Activated CD4-positive, alpha-beta T cell treated with anti-CD3 and anti-CD28 coated beads for 24 hours (primary cell): ENCODE results near the gene CSNK2A1.
"Not testable (repeated sequence)": the region's sequence is repeated elsewhere in the genome, so short reads cannot be mapped to it uniquely, and the experiment has no call there.

Experiments used
- DNase-seq, 2 donors: peaks; one replicate each; pipeline ENCODE4 v3.0.0-alpha.2; 2020; ENCODE audit warnings: low read depth in 2 of 2

The CSNK2A1 gene

DNA sequence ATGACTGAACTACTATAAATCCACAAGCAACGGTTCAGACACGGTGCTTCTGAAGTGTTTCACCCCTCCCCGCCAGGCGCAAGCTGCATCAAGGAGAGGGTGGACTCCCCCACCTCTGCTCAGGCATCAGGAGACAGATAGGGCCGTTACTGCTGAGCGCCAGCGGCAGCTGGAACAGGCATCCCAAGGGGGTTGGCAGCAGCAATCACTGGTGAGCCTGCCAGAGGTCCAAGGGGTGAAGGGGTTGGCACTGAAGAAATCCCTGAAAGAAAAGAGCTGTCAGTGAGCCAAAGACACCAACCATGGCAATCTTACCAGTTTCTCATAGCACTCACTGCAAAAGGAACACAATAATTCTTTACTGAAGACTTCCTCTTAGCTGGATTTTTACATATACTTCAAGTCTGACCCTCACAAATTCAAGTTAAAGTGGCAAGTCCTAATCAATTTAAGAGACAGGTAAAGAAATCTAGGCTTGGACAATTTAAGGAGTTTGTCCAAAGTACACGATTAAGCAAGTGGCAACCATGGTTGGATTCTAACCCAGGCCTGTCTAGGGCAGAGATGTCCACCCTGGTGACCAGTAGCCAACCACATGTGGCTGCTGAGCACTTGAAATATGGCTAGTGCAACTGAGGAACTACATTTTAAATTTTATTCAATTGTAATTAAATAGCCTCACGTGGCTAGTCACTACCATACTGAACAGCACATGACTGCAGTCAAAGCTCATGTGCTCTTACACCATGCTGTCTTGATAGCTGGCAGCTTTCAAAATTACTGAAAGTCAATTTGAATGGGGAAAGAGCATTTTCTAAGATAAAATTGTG, 59.6 kb downstream of the CSNK2A1 start:
- no peak for DNase-seq

DNA sequence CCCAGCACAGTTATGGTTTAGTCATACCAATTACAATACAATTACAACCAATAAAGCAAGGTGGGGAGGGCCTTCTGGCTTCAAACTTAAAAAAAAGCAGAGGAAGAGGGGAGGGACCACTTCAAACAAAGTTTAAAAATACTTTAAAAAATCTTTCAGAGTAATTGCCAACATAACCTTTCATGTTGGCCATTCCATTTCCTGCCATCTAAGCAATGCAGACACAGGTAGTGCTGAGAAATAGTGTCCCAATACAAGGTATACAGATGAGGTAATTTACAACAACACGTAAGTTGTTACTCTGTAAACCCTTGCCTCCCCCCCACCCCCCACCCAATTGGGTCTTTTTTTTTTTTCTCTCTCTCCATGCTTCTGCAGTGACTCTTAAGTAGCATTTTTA, 62.4 kb downstream of the CSNK2A1 start:
- no peak for DNase-seq

DNA sequence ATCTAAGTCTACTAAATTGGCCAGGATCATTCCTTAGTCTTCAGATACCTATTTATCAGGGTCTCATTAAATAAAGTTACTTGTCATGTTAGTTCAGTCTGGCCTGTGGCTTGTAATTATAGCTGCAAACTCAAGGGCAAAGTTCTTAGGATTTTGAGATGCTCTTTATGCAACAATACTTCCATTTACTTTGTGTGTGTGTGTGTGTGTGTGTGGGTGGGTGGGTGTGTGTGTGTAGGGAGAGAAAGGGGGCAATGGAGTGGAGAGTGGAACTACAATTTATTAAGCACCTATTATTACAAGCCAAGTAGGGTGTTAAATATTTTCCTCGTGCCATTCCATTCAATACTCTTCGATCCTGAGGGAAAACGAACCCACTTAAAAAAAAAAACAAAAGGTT, 63.5 kb downstream of the CSNK2A1 start:
- no peak for DNase-seq

DNA sequence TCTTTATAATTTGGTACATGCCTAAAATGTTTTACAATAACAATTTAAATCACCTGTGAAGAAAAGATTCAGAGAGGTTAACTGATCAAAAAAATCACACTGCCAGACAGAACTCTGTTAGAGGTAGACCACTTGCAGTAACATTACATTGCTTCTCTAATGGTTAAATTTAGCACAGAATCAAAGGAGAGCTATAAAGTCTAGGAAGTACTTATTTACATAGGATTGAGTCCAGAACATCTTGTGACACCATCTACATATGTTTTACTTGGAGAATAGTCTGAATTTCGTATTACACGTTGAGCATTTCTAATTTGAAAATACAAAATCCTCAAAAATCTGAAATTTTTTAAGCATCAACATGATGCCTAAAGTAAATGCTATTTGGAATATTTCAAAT, 64.1 kb downstream of the CSNK2A1 start:
- no peak for DNase-seq

DNA sequence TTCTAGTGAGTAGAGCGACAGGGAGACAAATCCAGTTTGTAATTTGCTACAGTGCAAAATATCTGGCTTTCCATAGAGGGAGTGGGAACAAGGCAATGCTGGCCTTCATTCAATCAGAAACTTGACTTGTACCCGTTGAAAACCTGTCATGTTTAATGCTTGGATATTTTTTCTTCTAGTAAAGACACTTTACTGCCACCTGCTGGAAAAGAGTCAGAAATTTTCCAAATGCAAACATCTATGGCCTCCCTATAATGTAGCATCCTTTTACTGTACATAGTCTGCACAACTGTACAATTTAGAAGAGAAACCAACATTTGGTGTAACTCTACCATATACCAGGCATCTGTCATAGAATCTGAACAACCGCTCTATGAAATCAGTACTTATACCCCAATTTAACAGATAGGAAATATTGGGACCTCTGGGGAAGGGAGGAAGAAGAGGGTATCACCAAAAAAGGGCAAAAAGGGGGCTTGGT, 64.6 kb downstream of the CSNK2A1 start:
- DNase-seq = peak in 1 of 2 donors; percentile 23

DNA sequence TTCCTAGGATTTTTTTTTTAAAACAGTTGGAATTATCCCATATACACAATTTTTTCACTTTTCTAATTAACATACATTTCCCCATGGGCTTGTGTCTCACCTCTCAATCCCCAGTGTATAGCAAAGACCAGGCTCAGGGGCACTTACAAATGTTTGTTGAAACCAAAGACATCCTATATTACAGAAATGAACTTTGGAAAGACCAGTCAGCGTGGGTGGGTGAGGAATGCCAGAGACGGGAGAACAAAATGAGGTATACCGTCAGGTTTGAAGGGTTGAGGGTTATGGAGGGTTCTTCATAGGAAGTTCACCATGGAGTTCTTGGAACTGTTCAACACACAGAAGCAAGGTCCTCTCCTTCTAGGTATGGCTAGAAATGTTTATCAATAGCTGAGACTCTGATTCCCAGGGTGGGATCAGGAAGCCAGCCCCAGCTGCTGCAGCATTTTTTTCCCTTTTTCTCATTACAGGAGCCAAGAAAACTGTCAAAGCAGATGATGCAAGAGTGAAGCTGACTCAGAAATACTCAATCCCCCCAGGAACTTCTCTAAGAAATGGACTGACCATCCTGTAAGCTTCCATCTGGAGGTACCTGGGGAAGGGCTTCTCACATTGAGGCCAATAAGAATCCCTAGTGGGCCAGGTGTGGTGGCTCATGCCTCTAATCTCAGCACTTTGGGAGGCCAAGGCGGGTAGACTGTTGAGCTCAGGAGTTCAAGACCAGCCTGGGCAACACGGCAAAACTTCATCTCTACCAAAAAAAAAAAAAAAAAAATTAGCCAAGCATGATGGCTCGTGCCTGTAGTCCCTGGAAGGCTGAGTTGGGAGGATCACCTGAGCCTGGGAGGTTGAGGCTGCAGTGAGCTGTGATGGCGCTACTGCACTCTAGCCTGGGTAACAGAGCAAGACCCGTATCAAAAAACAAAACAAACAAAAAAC, 65.3 kb downstream of the CSNK2A1 start:
- DNase-seq = no peak

DNA sequence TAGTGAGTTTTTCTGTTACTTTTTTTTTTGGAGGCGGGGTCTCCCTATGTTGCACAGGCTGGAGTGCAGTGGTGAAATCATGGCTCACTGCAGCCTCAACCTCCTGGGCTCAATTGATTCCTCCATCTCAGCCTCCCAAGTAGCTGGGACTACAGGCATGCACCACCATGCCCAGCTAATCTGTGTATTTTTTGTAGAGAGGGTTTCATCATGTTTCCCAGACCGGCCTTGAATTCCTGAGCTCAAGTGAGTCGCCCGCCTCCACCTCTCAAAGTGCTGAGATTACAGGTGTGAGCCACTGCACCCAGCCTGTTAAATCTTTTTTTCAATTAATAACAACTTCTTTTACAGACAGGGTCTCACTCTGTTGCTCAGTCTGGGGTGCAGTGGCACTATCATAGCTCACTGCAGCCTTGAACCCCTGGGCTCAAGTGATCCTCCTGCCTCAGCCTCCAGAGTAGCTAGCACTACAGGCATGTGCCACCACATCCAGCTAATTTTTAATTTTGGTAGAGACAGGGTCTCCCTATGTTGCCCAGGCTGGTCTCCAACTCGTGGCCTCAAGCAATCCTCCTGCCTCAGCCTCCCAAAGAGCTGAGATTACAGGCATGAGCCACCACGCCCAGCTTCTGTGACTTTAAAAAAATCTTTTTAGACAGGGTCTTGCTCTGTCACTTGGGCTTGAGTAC, 66.9 kb downstream of the CSNK2A1 start:
- DNase-seq = not testable (repeated sequence)

DNA sequence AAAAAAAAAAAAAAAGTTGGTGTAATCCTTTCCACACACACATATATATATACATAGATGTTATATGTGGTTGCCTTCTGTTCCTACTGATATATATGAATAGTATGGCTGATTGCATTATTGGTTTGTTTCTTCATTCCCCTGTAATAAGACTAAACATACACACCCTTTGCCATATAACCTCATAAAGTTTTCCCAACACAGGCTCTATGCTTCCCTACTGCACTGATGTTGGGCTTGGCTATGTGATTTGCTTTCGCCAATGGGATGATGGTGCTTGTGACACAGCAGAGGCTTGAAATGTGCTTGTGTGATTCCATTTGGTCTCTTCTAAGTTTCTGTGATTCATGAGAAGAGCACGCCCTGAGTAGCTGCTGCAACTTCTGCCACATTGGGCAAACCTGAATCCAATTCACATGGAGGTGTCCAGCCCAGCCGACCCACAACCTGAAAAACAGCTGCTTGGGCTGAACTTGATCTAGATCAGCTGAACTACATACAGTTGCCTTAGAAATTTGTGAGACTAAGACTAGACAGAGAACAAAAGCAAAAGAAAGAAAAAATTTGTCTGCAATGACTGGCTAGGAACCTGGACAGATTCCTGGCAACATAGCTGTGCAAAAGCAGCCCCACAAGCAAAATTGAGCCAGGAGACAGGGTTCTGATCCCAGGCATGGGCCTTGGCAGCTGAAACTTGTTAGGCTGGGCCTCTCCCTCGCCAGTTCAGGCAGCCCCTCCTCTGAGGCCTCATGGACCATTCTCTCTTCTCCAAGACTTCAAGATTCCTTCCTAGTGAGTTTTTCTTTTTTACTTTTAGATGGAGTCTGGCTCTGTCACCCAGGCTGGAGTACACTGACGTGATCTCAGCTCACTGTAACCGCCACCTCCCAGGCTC, 67.9 kb downstream of the CSNK2A1 start:
- no peak for DNase-seq

DNA sequence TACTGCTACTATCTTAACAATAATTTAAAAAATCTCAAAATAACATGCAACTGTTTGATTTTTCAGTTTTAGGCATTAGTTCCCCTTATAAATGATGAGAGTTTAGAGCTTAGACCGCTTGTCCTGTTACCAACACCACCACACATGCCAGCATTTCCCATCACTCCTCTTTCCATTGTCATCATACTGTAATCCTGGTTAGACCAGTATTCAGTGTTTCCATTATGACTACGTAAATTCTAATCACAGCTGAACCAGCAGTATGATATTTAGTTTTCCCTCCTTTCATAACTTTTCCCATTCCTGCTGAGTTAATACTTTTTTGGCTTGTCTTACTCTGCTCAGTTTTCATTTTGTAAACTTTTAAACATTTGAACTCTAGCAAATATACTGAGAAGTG, 69.0 kb downstream of the CSNK2A1 start:
- DNase-seq = no peak

DNA sequence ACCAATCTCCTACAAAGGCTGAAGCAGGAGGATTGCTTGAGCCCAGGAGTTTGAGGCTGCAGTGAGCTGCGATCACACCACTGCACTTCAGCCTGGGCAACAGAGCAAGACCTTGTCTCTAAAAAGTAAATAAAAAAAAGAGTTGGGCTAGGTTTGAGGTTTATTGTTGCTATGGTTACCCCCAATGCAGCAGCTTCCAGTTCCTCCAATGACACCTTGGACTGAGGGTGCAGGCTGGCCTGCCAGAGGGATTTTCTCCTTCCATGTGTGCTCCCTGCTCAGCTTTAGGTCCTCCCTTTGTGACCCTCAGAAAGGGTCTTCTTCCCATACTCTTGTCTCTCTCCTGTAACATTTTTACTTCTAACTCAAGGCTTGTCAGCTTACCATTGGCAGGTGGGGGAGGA, 70.7 kb downstream of the CSNK2A1 start:
- no peak for DNase-seq

DNA sequence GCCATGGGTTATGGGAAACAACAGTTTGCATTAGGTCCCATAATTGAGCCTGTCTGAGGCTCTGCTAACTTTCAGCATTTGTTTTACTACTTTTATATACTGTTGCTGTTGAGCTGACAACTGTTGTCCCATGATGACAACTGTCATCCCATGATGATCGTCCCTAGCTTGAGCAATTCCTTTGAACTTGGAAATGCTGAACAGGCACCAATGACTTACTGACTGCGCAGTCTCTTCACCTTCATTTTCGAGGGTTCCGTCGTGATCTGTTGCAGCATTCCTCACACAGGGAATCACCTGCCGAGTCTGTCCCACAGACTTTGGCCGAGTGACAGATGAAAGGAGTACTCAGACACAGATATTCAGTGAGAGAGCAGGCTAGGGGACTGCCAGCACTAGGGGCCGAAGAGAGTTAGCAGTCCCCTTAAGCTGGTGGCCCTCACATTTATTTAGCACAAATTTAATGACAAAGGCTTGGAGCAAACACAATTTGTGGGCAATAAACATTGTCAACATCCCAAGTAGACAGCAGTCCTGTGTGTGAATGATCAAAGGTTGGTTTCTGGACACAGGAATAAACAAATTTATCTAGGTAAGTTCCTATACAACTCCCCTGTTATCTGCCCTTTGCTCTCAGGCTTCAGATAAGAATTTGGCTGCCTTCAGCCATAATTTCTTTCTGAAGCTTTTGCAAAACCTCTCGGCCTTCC, 71.3 kb downstream of the CSNK2A1 start:
- DNase-seq = no peak

DNA sequence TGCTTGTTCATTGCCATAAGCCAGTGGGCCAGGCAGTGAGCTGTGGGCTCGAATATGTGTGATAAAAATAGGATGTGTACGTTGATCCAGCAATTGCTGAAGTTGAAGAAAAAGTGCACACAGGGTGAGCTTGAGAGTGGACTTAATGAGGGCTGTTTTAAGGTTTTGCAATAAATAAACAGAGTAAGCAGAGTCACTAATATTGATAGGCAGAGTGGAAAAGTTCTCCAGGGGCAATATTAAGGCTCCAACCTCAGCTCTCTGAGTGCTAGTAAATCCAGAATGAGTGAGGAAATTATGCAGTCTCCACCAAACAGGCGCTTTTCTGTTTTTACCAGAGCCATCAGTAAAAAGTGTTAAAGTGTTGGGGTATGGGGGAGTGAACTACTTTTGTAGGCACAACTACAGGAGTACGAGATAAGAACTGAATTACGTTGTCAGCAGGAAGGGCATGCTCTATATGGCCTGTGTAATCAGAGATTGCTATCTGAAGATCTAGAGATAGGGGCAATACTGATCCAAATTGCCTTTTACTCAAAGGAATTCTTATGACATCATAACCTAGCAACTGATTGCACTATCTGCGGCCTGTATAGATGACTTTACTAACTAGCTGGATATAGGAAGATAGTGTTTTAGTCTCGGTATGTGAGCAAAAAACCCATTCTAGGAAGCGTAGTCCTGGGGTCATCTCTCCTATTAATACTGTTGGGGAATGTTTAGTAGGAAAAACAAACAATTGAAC, 73.7 kb downstream of the CSNK2A1 start:
- no peak for DNase-seq

DNA sequence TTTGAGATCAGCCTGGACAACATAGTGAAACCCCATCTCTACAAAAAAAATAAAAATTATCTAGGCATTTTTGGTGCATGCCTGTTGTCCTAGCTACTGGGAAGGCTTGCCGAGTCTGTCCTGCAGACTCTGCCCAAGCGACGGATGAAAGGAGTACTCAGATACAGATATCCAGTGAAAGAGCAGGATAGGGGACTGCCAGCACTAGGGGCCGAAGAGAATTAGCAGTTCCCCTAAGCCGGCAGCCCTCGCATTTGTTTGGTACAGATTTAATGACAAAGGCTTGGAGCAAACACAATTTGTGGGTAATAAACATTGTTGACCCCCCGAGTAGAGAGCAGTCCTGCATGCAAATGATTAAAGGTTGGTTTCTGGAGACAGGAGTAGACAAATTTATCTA, 75.8 kb downstream of the CSNK2A1 start:
- no peak for DNase-seq

DNA sequence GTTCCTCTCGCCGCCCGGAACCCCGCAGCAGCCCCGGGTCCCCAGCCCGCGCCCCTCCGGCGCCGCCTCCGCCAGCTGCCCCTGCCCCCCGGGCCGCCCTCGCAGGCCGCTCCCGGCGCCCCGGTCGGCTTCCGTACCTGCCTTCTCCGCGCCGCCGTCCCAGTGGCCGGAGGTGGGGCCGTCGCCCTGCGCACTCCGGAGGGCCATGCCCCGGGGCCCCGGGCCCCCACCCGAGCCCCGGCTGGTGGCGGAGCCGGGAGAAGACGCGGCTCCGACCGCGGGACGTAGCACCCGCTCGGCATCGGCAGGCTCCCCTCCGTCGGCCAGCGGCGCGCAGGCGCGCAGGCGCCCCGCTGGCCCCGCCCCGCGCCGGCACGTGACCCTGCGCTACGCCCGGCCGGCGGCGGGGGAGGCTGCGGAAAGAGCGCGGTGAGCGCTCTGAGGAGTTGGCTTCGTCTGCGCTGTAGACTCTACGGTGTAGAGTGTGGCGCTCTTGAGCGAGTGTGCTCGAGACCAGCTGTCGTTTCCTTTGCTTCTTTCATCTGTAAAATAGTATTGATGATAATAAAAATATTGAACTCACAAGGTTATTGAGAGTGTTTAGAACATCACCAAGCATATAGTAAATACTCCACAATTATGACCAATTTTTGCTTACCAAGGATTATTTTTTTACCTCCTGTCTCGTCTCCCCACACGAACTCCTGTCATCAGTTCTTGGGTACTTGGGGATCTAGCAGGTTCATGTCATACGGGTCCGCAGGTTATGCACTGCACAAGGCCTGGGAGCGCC, 81.2 kb downstream of the CSNK2A1 start, which contains the start of gene TBC1D20:
TSS of gene TBC1D20 (minus strand) at position 335 of the 793 bp plus-strand sequence. CDS start at position 207, 128 bp downstream.
- peak; percentile 69 to 78 for DNase-seq

DNA sequence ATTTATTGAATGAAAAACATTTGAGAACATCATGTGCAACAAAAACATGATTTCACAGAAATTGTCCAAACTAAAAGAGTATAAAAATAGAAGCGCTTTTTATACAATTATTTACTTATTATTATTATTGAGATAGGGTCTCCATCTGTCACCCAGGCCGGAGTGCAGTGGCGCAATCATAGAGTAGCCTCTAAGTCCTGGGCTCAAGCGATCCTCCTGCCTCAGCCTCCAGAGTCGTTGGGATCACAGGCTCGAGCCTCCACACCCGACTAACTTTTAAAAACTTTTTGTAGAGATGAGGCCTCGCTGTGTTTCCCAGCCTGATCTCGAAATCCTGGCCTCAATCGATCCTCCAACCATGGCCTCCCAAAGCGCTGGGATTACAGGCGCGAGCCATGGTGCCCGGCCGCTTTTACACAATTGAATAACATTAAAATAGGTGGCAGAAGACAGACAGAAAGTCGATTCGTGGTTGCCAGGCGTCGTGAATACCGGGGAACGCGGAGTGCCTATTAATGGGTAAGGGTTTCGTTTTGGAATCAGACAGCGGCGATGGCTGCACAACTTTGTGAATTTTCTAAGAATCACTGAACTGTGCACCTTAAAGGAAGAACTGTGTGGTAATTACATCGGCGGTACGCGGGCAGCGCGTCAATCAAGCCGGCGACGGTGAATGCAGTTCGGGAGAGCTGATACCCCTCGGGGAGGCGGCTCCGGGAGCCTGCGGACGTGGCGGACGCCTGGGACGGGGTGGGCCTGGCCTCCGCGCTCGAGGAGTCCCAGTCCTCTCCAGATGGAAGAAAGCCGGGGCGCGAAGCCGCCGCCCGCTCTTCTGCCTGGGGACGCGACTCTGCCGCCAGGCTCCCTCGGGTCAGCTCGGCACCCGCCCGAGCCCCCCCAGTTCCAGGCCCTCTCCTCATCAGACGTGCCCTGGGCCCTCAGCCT, 82.1 kb downstream of the CSNK2A1 start:
- DNase-seq = peak in 1 of 2 donors; percentile 19

DNA sequence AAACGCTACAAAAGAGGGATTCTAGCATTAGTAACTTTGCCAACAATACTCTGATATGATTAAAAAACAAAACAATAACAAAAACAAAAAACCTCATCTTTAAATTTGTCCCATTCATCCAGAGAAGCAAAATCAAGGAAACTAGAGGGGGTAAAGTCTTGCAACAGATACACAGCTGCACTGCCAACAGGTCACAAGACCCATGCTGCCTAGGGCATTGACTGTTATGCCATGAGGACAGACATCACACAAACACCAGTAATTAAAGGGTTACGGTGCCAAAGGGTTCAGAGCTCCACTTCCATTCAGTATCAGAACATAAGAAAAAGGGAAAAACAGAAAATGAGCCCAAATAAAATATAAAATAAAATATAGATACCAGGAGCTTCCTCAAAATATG, 82.9 kb downstream of the CSNK2A1 start:
- no peak for DNase-seq

DNA sequence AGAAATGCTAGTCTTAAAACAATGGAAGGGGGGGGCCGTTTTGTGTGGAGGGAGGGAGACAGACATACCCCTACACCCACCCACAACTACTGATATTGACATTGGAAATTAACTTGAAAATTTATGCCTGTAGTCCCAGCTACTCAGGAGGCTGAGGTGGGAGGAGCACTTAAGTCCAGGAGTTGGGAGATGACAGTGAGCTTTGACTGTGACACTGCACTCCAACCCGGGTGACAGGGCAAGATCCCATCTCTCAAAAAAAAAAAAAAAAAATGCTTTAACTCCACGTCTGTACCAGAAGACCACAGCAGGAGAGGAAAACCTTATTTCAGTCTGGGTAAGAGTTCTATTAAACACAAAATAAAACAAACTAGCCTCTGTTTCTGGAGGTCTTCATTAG, 83.4 kb downstream of the CSNK2A1 start:
- DNase-seq = no peak

DNA sequence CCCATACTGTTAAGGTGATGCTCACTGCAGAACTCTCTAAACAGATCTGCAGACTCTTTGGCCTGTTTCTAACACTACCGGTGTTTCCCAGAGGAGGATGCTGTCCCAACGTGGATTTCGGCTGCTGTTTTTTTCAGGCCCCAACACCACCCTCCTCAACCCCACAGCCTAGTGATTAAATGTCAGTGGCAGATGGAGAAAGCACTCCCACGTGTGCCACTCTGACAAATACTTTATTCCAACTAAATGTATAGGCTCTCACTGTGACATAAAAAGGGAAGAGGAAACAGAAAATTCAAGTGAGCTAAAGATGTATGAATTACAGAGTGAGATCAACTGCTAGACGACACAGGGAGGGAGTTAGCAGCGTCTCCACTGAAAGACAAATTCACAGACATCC, 84.8 kb downstream of the CSNK2A1 start:
- DNase-seq = no peak
